ENCODE data around the gene LCOR.

Gene LCOR

DNA sequence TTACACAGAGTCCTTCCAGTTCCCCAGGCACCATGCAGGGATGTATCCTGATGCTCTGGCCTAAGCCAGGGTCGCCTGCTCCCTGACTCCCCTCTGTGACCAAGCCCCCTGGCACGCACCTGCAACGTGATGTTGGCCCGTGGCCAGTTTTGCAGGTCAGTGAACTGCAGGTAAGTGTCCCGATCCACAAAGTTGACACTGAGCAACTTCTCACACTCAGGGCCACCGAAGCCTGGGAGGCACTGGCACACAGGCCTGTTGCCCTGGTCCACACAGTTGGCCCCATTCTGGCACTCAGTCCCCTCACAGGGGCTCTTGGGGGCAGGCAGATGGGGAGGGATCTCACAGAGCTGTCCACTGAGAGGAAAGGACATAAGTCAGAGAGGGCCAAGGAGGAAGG lies 174.3 kb downstream of the LCOR start:
- Mint-ChIP-seq H3K4me1 (peaks cover 5% of the 10 kb centered on the region), H3K27me3 (peaks cover 3% of the 10 kb centered on the region), H3K36me3 (ENCODE audit: low read depth) (peaks cover 10% of the 10 kb centered on the region), H3K27ac (no peak overlapping the region), H3K9me3 (peaks cover 15% of the 10 kb centered on the region), H3K4me3 (no peak overlapping the region)
- no peak for DNase-seq
- ATAC-seq: no peak

DNA sequence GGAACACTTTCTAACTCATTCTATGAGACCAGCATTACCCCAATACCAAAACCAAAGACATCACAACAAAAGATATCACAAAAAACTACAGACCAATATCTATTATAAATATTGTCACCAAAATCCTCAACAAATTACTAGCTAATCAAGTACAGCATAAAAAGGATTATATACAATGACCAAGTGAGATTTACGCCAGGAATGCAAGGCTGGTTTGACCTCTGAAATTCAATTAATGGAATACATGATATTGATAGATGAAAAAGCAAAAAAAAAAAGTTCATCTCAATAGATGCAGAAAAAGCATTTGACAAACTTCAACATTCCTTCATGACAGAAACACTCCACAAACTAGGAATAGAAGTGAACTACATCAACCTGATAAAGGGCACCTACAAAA lies 175.3 kb downstream of the LCOR start:
- ATAC-seq (no peak), DNase-seq (no peak)
- peaks cover 3% of the 10 kb centered on the region for H3K27me3 Mint-ChIP-seq
- peaks cover 10% of the 10 kb centered on the region for H3K36me3 Mint-ChIP-seq (ENCODE audit: low read depth)
- H3K9me3 Mint-ChIP-seq: peaks cover 15% of the 10 kb centered on the region
- peaks cover 5% of the 10 kb centered on the region for H3K4me1 Mint-ChIP-seq
- H3K4me3 Mint-ChIP-seq: no peak overlapping the region
- no peak overlapping the region for H3K27ac Mint-ChIP-seq

DNA sequence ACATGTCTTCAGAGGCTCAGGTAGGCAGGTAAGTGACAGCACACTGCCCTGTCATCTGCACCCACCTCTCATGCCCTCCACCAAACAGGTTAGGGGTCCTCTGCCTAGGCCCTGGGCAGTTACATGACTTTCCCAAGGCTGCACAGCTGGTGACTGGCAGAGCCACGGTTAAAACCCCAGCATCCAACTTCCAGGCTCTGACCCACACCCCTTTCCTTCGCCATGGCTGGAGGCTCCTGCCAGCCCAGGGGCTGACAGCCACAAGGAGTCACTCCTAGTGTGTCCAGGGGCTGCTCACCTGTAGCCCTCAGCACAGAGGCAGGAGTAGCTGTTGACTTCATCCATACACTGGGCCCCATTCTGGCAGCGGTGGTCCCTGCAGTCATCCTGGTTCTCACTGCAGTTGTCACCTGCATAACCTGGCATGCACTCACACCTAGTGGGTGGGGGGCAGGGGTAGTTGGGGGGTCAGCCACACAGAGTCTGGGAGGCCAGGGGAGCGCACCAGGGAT lies 178.7 kb downstream of the LCOR start:
- Mint-ChIP-seq H3K4me3 (no peak overlapping the region), H3K9me3 (peaks cover 15% of the 10 kb centered on the region), H3K27me3 (no peaks in the 10 kb centered on the region), H3K4me1 (peaks cover 7% of the 10 kb centered on the region), H3K36me3 (ENCODE audit: low read depth) (peaks cover 10% of the 10 kb centered on the region), H3K27ac (no peak overlapping the region)
- ATAC-seq (no peak), DNase-seq (no peak)

DNA sequence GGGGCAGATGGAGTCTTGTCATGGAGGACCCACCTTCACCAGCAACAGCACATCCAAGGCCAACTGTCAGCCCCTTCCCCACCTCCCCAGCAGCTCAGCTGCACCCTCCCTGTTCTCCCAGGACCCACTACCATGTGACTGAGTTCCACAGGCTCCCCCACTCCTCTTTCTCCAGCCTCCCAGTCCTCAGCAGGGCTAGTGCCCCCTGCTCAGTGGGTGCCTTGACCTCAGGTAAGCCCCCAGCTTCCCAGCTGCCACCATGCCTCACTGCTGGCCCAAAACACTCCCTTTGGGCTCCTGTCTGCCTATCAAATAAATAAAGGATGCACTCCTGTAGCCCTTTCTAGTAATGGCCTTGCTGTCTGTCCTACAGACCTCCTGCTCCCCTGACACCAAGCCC lies 179.3 kb downstream of the LCOR start:
- peaks cover 15% of the 10 kb centered on the region for H3K9me3 Mint-ChIP-seq
- no peak overlapping the region for H3K27ac Mint-ChIP-seq
- H3K4me1 Mint-ChIP-seq: peaks cover 12% of the 10 kb centered on the region
- H3K4me3 Mint-ChIP-seq: no peak overlapping the region
- no peak for DNase-seq
- peak; percentile 25 for ATAC-seq
- H3K27me3 Mint-ChIP-seq: no peaks in the 10 kb centered on the region
- H3K36me3 Mint-ChIP-seq (ENCODE audit: low read depth): peaks cover 10% of the 10 kb centered on the region

DNA sequence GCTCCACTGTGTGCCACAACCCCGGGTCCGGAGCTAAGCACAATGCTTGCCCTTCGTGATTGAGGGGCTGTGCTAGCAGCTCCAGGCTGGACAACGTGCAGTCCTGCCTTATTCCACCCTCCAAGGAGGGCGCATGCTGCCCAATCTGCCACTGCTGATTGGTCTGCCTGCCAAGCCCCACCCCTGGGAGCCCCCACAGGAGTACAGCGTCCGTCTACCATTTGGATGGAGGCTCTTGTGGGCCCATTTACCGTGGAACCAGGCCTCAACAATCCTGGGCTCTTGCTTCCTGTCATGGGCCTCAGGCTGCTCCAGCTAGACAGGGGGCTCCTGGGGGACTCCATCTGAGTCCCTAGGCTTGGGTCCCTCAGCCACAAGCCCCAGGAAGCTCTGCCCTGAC lies 180.4 kb downstream of the LCOR start:
- peaks cover 22% of the 10 kb centered on the region for H3K4me1 Mint-ChIP-seq
- no peak overlapping the region for H3K27ac Mint-ChIP-seq
- no peak overlapping the region for H3K4me3 Mint-ChIP-seq
- H3K27me3 Mint-ChIP-seq: no peaks in the 10 kb centered on the region
- DNase-seq (no peak), ATAC-seq (no peak)
- H3K9me3 Mint-ChIP-seq: peaks cover 4% of the 10 kb centered on the region
- H3K36me3 Mint-ChIP-seq (ENCODE audit: low read depth): peaks cover 3% of the 10 kb centered on the region

DNA sequence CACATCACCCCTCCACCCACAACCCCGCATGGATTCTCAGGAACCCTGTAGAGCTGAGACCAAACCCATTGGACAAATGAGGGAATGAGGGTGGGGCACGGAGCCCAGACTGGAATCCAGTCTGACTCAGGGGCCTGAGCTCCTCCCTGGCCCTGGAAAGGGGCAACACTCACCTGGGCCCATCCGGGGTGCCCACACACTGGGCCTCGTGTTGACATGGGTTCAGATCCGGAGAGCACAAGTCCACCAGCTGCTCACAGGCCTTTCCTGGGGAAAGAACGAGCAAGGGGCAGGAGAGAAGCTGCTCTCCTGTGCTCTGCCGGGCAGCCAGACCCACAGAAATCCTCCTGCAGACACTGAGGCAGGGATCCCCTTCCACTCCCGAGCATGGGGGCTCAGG lies 181.5 kb downstream of the LCOR start:
- Mint-ChIP-seq H3K4me1 (peaks cover 24% of the 10 kb centered on the region), H3K36me3 (ENCODE audit: low read depth) (no peaks in the 10 kb centered on the region), H3K27ac (no peak overlapping the region), H3K4me3 (no peak overlapping the region), H3K9me3 (no peaks in the 10 kb centered on the region), H3K27me3 (no peaks in the 10 kb centered on the region)
- ATAC-seq: no peak
- DNase-seq: no peak

DNA sequence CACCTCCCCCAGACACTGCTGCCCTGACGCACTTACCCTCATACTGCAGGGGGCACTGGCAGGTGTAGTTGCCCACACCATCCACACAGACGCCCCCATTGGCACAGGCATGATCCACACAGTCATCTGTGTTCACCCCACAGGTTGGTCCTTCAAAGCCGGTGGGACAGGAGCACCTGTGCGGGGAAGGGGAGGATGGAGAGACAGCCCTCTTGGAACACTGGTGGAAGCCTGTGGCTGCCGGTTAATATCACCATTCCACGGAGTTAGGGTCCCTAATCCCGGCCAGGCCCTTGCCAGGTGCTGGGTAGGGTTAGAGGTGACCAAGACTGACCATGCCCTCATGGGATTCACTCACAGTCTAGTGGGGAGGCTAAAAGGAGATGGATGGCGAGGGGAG lies 181.9 kb downstream of the LCOR start:
- Mint-ChIP-seq H3K4me1 (peaks cover 24% of the 10 kb centered on the region), H3K4me3 (no peak overlapping the region), H3K36me3 (ENCODE audit: low read depth) (no peaks in the 10 kb centered on the region), H3K9me3 (no peaks in the 10 kb centered on the region), H3K27ac (no peak overlapping the region), H3K27me3 (no peaks in the 10 kb centered on the region)
- ATAC-seq (no peak), DNase-seq (no peak)

DNA sequence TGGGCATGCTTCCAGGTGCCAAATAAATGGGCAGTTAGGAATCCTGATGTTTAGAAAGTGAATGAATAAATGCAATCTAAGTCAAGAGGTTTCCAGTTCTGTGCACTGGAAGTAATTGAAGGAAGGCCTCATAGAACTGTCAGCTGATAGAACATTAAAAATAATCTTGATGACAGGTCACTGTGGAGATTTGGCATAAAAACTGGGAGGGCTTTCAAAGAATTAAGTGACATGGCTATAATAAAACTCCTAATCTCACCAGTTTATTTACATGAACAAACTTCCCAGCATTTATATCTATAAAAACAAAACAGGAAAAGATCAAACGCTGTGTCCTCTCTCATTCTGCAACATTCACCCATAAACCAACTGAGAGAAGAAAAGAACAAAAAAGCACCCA lies 183.1 kb downstream of the LCOR start:
- Mint-ChIP-seq H3K27ac (no peak overlapping the region), H3K9me3 (no peaks in the 10 kb centered on the region), H3K27me3 (no peaks in the 10 kb centered on the region), H3K4me3 (no peak overlapping the region), H3K36me3 (ENCODE audit: low read depth) (no peaks in the 10 kb centered on the region), H3K4me1 (peaks cover 20% of the 10 kb centered on the region)
- ATAC-seq (no peak), DNase-seq (no peak)

DNA sequence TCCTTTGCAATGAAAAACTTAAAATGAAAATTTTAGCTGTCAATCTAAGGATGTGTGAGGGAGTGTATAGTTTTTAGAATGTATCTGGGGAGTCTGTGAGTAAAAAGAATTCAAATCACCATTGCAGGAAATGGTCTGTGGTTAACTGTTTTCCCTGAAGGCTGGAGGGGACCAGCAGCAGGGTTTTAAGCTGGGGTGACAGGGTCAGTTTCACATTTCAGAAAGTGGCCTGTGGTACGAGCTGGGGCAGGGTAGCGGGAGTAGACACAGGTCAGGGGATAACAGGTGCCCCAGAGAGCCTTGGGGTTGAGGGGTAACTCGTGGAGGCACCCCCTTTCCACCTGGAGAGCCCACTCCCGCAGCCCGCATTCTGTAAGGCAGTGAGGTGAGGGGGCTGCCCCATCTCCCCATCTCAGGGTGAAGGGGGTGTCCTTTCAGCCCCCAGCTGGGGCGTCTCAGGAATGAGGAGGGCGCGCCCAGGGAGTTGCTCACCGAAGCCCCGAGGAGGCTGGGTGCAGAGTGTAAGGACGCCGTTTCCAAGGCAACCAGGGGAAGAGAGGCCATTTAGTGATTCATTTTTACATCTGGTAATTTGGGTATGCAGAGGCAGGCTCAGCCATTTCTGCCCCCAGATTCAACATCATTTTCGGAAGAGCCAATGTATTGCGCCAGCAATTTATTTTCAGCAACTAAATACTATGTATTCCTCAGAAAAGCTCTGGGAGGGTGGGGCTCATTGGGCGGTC lies 184.8 kb downstream of the LCOR start:
- DNase-seq: peak; percentile 69
- Mint-ChIP-seq H3K9me3 (no peaks in the 10 kb centered on the region), H3K27me3 (no peaks in the 10 kb centered on the region), H3K36me3 (ENCODE audit: low read depth) (no peaks in the 10 kb centered on the region), H3K4me1 (peaks cover 19% of the 10 kb centered on the region), H3K4me3 (peak overlapping the region; percentile 50), H3K27ac (peak overlapping the region; percentile 81)
- ATAC-seq: peak; percentile 79

DNA sequence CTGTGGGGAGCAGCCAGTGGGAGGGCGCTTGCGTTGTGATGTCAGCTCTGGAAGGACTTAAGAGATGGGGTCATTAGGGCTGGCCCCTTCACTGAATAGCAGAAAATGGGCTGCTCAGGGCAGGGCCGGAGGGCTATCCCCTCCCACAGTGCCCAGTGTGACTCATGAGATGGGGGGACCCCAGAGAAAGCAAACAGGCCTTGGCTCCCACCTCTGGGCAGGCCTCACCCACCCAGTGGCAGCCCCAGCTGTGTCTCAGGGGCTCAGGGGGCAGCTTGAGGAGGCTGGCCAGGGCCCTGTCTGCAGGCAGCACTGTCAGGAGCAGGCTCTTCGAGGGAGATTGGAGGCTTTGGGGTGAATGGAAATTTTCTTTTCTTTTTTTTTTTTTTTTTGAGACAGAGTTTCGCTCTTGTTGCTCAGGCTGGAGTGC lies 185.4 kb downstream of the LCOR start:
- Mint-ChIP-seq H3K4me1 (peaks cover 19% of the 10 kb centered on the region), H3K27ac (peak overlapping the region; percentile 81), H3K9me3 (no peaks in the 10 kb centered on the region), H3K4me3 (peak overlapping the region; percentile 50), H3K27me3 (no peaks in the 10 kb centered on the region), H3K36me3 (ENCODE audit: low read depth) (no peaks in the 10 kb centered on the region)
- DNase-seq (no peak), ATAC-seq (peak; percentile 3)

DNA sequence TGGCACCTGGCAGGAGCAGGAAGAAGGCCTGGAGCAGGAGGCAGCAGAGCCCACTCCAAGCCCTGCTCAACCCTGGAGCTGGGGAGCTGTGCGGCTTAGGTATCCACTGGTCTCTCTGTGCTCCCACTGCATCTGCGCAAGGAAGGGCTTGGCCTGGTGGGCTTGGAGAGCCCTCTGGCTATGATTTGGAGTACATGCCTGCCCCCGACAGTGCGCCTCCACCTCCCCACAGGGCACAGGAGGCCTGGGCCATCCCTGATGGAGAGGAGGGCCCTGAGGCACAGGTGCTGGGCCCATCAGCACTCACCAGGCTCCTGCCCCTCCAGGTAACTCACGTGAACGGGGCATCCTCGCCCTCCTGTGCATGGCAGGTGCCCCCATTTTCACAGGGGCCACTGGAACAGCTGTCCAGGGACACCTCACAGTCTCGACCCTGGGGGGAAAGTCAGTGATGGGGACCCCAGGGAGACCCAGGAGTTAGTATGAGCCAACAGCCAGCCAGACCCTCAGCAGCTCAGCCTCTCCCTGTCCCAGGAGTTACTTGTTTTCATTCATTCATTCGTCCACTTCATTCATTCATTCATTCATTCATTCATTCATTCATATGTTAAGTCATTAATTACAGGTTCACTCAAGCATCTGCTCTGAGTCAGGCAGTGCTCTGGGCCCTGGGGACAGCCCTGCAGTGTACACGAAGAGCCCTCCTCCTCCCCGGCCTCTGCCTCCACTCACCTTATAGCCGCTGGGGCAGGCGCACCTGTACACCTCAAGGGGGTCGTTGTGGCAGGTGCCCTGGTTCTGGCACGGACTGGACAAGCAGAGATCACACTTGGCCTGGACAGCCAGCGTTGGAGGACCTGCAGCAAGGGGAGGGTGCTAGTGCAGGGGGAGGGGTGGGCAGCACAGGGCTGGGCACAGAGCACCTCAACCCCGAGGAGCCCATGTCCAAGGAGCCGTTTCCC lies 186.4 kb downstream of the LCOR start:
- Mint-ChIP-seq H3K4me3 (no peak overlapping the region), H3K9me3 (no peaks in the 10 kb centered on the region), H3K4me1 (peaks cover 19% of the 10 kb centered on the region), H3K27ac (no peak overlapping the region), H3K27me3 (no peaks in the 10 kb centered on the region), H3K36me3 (ENCODE audit: low read depth) (no peaks in the 10 kb centered on the region)
- DNase-seq: no peak
- ATAC-seq: no peak

DNA sequence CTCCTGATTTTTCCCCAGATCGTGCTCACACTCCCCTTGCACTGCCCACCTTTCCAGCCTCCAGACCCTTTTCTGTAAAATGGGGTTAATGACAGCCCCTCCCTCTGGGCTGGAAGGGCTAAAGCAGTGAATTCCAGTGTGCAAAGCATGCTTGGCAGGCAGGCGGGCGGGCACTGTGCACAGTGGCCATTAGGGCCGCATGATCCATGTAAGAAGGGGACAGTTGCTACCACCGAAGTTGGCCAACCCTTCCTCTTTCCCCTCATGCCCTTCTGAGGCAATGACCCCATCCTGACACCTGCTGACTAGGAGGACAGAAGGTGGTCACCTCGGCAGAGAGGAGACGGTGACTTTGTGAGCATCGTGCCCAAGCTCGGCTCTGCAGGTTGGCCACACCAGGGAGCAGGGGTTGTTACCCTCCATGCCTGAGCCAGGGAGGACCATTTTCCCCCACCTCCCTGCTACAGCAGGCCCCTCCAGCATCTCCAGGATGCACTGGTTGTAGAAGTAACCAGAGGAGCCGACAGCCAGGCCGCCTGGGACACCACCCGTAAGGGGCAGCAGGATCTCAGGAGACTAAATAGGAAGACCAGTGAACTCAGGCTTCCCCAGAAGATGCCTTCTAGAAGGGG lies 187.2 kb downstream of the LCOR start:
- Mint-ChIP-seq H3K9me3 (no peaks in the 10 kb centered on the region), H3K4me3 (no peak overlapping the region), H3K27me3 (no peaks in the 10 kb centered on the region), H3K4me1 (peaks cover 19% of the 10 kb centered on the region), H3K36me3 (ENCODE audit: low read depth) (no peaks in the 10 kb centered on the region), H3K27ac (no peak overlapping the region)
- no peak for DNase-seq
- ATAC-seq: no peak

DNA sequence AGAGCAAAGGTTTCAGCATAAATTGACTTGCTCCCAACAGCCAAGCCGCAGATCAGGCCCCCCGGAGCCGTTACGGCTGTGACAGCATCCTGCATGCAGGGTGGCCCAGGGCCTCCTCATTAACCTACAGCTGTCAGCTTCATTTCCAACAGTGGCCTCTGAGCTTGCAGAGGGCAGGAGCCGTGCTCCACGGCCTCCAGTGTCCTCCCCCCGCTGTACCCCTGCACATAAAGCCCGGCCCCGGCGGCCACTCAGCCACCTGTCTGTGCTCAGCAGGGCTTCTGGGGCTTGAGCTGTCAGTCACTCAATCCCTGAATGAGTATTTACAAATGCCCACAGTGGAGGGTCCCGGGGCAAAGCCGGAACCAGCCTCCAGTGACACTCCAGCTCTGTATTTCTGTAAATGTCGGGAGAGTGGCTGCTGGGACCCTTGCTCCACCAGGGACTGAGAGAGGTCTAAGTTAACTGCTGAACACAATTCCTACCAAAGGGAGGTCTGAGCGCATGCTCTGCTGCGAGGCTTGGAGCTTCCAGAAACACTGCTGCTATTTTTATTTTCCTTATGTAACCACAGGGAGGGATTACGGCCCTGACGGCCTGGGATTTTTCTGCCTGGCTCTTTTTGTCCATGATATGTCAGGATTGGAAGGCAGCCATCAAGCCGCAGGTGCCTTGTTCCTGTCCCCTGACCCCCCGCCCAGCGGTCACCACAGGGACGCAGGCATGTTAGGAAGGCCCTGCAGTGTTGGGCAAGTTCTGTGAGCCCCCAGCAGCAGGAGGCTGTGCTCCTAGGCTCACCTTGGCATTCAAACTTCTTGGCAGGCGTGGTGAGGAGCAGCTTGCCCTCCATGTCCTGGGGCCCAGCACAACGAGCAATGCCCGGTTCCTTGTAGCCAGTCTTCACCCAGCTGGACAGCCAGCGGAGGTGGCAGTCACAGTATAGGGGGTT lies 188.6 kb downstream of the LCOR start:
- Mint-ChIP-seq H3K27me3 (no peaks in the 10 kb centered on the region), H3K9me3 (no peaks in the 10 kb centered on the region), H3K36me3 (ENCODE audit: low read depth) (no peaks in the 10 kb centered on the region), H3K27ac (no peak overlapping the region), H3K4me1 (peaks cover 17% of the 10 kb centered on the region), H3K4me3 (no peak overlapping the region)
- ATAC-seq (no peak), DNase-seq (no peak)

DNA sequence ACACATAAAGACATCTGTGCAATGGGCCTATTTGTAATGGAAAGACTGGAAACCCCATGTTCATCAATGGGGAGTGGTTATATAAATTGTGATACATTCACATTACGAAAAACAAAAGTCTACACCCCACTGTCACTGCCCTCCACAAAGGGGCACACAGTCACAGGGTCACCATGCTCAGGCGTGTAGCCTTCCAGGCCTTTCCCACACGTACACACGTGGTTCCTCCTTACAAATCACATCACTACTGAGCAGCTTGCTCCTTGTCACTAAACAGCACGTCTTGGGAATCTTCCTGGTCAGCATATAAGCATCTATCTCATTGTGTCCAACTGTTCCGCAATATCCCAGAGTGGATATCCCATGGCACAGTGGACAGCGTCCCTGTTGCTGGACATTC lies 190.5 kb downstream of the LCOR start:
- DNase-seq (no peak), ATAC-seq (no peak)
- Mint-ChIP-seq H3K9me3 (no peaks in the 10 kb centered on the region), H3K4me1 (peaks cover under 1% of the 10 kb centered on the region), H3K27me3 (no peaks in the 10 kb centered on the region), H3K36me3 (ENCODE audit: low read depth) (no peaks in the 10 kb centered on the region), H3K27ac (no peak overlapping the region), H3K4me3 (no peak overlapping the region)

All from activated naive CD8-positive, alpha-beta T cell treated with anti-CD3 and anti-CD28 coated beads, Interleukin-2, amount 50 U/mL, for 24 hours (primary cell).